Upper lobe of left lung (tissue), 6 donors: ENCODE data around the gene NME4. TPM values are rescaled to one million over a fixed set of nuclear protein-coding genes. Genes with fewer than 3 reads are reported as not detected.
"Not testable (repeated sequence)": the region's sequence is repeated elsewhere in the genome, so short reads cannot be mapped to it uniquely, and the experiment has no call there.

ENCODE experiments used
- ATAC-seq, 2 donors: fragments of 200-7000 bp; cut with Tn5 transposase; one replicate each; pipeline ENCODE4 v1.9.1; 2022; ENCODE audit warnings: mild to moderate bottlenecking in 2 of 2, moderate library complexity in 2 of 2; ENCODE audit not compliant: low FRiP score in 2 of 2
- DNase-seq, 2 donors: peaks; one replicate each; pipeline ENCODE4 v3.0.0-alpha.2; 2019 to 2020
- H3K27ac ChIP-seq, 4 donors: fragments of 200-600 bp; sonication (generic); one replicate each; pipeline ENCODE4 v1.5.1; 2016 to 2019
- H3K27me3 ChIP-seq, 4 donors: fragments of 200-600 bp; sonication (generic); one replicate each; pipeline ENCODE4 v1.5.1; 2017 to 2019
- H3K36me3 ChIP-seq, 4 donors: fragments of 200-600 bp; sonication (generic); one replicate each; pipeline ENCODE4 v1.5.1; 2016 to 2019
- H3K4me1 ChIP-seq, 4 donors: fragments of 200-600 bp; sonication (generic); one replicate each; pipeline ENCODE4 v1.5.1; 2018 to 2019
- H3K4me3 ChIP-seq, 4 donors: fragments of 200-600 bp; sonication (generic); one replicate each; pipeline ENCODE4 v1.5.1; 2017 to 2019; ENCODE audit warnings: mild to moderate bottlenecking in 2 of 4, moderate library complexity in 1 of 4
- H3K9me3 ChIP-seq, 4 donors: fragments of 200-600 bp; sonication (generic); one replicate each; pipeline ENCODE4 v1.5.1; 2018 to 2019
- CTCF ChIP-seq, 6 experiments: fragments of 450-650 bp in 4 of 6; fragments of 200-600 bp in 2 of 6; sonication (generic) in 2 of 6; IDR thresholded peaks; one replicate each; pipeline ENCODE4 v1.5.1; 2016 to 2019; ENCODE audit warnings: antibody characterized with exemption in 6 of 6
- EP300 ChIP-seq, 4 donors: sonication (generic); formaldehyde crosslinking; IDR thresholded peaks; one replicate each; pipeline ENCODE4 v1.5.1; 2017; ENCODE audit warnings: antibody characterized with exemption in 4 of 4, control low read depth in 2 of 4
- POLR2A ChIP-seq, 4 donors: fragments of 450-650 bp; IDR thresholded peaks; one replicate each; pipeline ENCODE4 v1.5.1; 2016 to 2017; ENCODE audit warnings: antibody characterized with exemption in 4 of 4, mild to moderate bottlenecking in 2 of 4
- POLR2AphosphoS5 ChIP-seq, 2 donors: sonication (generic); formaldehyde crosslinking; IDR thresholded peaks; one replicate each; pipeline ENCODE4 v1.5.1; 2017; ENCODE audit warnings: antibody characterized with exemption in 2 of 2
- WGBS, 2 donors: methylation state at CpG; one replicate each; pipeline ENCODE4 v1.1.5; 2017 to 2018; 5-methylcytosine and 5-hydroxymethylcytosine counted together
- total RNA-seq, 6 donors: library from RNA; depleted of rRNA in 4 of 6; stranded (reverse); fragments of >200 nt in 4 of 6; gene quantifications; one replicate each; pipeline versions ENCODE4 v1.1.0 to v1.2.1, GENCODE V29; 2016 to 2021
- donor health status: DM: no; HTN: no; CAD: no; lungs with moderate emphysema.
- donor health status: DM: no; HTN: yes; CAD: no; lungs with severe emphysema.

The NME4 gene
- total RNA-seq, 6 donors from 2014 or later, result 22.1 to 57.6 (median 41.8) TPM

DNA sequence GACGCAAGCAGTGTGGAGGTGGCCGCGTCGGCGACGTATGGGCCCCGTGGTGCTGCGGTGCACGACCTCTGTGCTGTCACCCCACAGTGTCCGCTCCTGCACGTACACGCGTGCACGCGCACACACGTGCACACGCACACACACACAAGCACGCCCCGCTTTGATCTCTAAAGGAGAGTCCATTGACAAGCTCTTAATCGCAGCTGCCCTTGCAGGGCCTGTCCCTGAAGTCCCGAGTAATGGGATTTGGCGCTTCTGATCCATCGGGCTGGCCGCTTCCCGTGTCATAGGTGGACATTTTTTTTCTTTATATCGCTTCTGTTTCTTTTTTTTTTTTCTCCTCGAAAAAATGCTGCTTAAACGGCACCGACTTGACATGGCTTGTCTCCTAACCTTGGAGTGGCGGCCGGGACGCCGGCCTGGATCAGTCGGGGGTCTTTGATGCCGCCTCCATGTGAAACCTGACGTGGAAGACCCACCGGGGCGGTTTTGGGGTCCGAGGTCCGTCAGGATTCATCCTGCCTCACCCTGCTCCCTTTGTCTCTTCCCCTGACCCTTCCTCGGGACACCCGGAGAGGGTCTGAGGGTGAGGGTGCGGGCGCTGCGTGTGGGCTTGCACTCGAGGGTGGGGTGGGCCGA, 36.2 kb upstream of the NME4 start:
- DNase-seq, result no peak
- TF ChIP-seq CTCF (IDR thresholded peaks at IDR 0.05) (no peak), EP300 (IDR thresholded peaks at IDR 0.05) (no peak), POLR2A (IDR thresholded peaks at IDR 0.05) (no peak), POLR2AphosphoS5 (IDR thresholded peaks at IDR 0.05) (no peak)
- ATAC-seq, result no peak
- 92 to 93% methylated on average over 44 to 47 of the region's 47 CpGs for WGBS, 2 donors
- Histone ChIP-seq H3K4me3 (no peak overlapping the region), H3K36me3 (no peaks in the 10 kb centered on the region), H3K9me3 (no peaks in the 10 kb centered on the region), H3K27ac (no peak overlapping the region), H3K27me3 (no peaks in the 10 kb centered on the region), H3K4me1 (peaks cover 0 to 6% (median 2%) of the 10 kb centered on the region in 4 donors)

GRCh38 chr16:361341-361871, 35.6 kb upstream of the NME4 start:
- peaks cover 0 to 5% (median 1%) of the 10 kb centered on the region in 4 donors for H3K36me3 ChIP-seq
- H3K9me3 ChIP-seq, result no peaks in the 10 kb centered on the region
- DNase-seq, result peak in 1 of 2 donors; percentile 79
- TF ChIP-seq CTCF (IDR thresholded peaks at IDR 0.05) (no peak), POLR2AphosphoS5 (IDR thresholded peaks at IDR 0.05) (no peak), POLR2A (IDR thresholded peaks at IDR 0.05) (no peak), EP300 (IDR thresholded peaks at IDR 0.05) (no peak)
- H3K27me3 ChIP-seq, result no peaks in the 10 kb centered on the region
- peaks cover 0 to 6% (median 2%) of the 10 kb centered on the region in 4 donors for H3K4me1 ChIP-seq
- no peak overlapping the region for H3K27ac ChIP-seq
- WGBS, 2 donors, result 82 to 86% methylated on average over 28 to 29 of the region's 30 CpGs
- H3K4me3 ChIP-seq, result no peak overlapping the region
- no peak for ATAC-seq

DNA sequence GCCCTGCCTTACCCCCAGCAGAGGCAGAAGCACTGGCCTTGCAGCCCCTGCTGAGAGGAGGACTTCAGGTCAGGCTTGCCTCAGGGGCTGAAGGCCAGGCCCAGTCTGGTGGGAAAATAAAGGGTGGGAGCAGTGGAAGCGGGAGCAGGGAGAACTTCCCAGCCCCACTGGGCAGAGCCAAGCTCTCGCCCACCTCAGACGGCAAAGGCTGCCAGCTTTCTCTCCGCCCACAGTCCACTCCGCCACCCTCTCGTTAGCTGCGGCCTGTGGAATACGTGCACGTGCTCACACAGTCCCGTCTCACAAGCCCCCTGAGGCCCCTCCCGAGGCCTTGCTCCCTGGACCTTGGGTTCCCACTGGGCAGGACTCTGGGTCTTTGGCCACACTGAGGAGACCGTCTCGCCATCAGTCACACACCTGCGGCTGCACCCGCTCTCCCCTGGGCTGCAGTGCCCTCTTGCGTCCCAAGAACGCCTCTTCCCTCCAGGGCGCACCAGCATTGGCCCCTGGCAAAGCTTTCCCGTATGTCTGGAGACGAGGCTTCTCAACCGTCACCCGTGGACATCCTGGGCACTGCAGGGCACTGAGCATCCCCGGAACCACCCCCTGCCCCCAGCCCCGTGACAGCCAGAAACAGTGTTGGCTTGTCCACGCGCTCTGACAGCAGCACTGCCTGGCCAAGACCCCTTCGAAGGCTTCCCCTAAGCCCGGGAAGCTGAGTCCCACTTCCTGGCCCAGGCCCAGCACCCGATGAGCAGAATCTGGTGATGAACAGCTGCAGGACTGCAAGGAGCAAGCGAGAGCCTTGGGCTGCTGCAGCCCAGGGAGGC, 34.9 kb upstream of the NME4 start:
- H3K27me3 ChIP-seq, result no peaks in the 10 kb centered on the region
- H3K9me3 ChIP-seq, result no peaks in the 10 kb centered on the region
- no peak overlapping the region for H3K4me3 ChIP-seq
- H3K36me3 ChIP-seq, result peaks cover 0 to 12% (median 8%) of the 10 kb centered on the region in 4 donors
- DNase-seq (peak; percentile 85 to 87), ATAC-seq (peak; percentile 70 to 74)
- H3K4me1 ChIP-seq, result peaks cover 0 to 6% (median 2%) of the 10 kb centered on the region in 4 donors
- WGBS, 2 donors, result 27 to 40% methylated on average over 4 to 30 of the region's 30 CpGs
- TF ChIP-seq POLR2A (IDR thresholded peaks at IDR 0.05) (no peak), CTCF (IDR thresholded peaks at IDR 0.05) (peak; percentile 69 to 89 (median 81))
- no peak overlapping the region for H3K27ac ChIP-seq

DNA sequence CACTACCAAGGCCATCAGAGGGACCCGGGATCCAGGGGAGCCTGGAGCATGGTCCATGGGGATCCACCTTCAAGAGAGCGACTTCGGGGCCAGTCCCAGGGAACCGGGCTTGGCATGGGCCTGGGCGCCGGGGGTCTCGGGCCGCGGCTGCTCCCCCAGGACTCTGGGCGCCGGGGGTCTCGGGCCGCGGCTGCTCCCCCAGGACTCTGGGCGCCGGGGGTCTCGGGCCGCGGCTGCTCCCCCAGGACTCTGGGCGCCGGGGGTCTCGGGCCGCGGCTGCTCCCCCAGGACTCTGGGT, 34.3 kb upstream of the NME4 start:
- not testable (repeated sequence) for H3K4me1 ChIP-seq, H3K4me3 ChIP-seq, H3K27me3 ChIP-seq, ATAC-seq, H3K9me3 ChIP-seq, H3K27ac ChIP-seq
- DNase-seq, result peak in 1 of 2 donors; percentile 50
- H3K36me3 ChIP-seq, result peaks cover 4 to 18% (median 14%) of the 10 kb centered on the region in 4 donors
- 100% methylated on average over 4 of the region's 24 CpGs; no CpG with 5 or more reads in 1 of the 2 donors for WGBS, 2 donors

- Histone ChIP-seq H3K4me1 (peaks cover 0 to 6% (median 2%) of the 10 kb centered on the region in 4 donors), H3K9me3 (no peaks in the 10 kb centered on the region), H3K36me3 (peaks cover 10 to 23% (median 20%) of the 10 kb centered on the region in 4 donors), H3K27ac (no peak overlapping the region), H3K27me3 (no peaks in the 10 kb centered on the region), H3K4me3 (no peak overlapping the region)
- DNase-seq (peak in 1 of 2 donors; percentile 70), ATAC-seq (no peak)
- 64 to 71% methylated on average over 6 to 18 of the region's 20 CpGs for WGBS, 2 donors
- no peak for TF ChIP-seq POLR2AphosphoS5 (IDR thresholded peaks at IDR 0.05)
- TF ChIP-seq POLR2A (IDR thresholded peaks at IDR 0.05), result no peak
- no peak for TF ChIP-seq CTCF (IDR thresholded peaks at IDR 0.05)
- TF ChIP-seq EP300 (IDR thresholded peaks at IDR 0.05), result no peak
Measured at GRCh38 chr16:363110-363765, 33.8 kb upstream of the NME4 start.
